GM18507 (cell line): ENCODE measurements around the gene HAPLN1.
A peak's percentile ranks its signal among the peaks of the same experiment; 100 is the strongest.
"Not testable (repeated sequence)": the region's sequence is repeated elsewhere in the genome, so short reads cannot be mapped to it uniquely, and the experiment has no call there.

Source experiments
- DNase-seq: peaks from one replicate; pipeline ENCODE4 v3.0.0; 2011; ENCODE audit warnings: low read depth; ENCODE audit not compliant: insufficient read length; ENCODE audit errors: extremely low spot score
- FAIRE-seq: peaks from 2 replicates; lab custom pipeline; 2011; peaks lifted over from hg19 to GRCh38; lab: Jason Lieb, UNC

Gene HAPLN1

DNA sequence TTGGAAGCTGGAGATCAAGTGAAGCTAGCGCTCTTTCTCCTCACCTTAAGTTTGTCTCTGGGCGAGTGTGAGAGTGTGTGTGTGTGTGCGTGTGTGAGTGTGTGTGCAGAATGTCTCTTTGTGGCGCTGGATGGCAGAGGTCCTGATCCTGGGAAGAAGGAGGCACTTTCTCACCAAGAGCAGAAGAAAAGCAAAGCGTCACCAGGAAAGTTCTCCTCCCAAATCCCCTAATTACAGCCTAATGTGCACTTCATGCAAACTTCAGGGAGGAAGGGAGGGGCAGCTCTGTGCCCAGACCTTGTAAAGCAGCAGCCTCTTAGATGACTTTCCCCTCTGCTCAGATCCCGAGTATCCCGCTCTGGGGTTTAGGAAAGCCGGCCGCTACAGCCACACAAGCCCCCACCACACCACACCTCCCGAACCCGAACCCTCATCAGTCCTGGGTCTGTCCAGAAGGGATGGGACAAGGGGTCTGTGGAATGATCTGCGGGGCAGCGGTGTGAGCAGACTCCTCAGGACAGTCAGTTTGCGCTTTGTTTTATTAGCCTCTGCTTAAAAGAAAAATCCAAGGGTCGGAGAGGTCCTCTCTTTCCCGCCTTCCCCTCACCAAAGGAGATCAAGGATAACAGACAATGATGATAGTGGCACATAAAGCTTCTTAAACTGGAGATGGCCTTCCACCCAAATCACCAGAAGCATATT, at the start of gene HAPLN1:
Gene HAPLN1 (minus strand): TSS at position 20 of the 702 bp plus-strand sequence. CDS start 47,332 bp downstream, outside the sequence.
- no peak for DNase-seq
- FAIRE-seq = no peak

DNA sequence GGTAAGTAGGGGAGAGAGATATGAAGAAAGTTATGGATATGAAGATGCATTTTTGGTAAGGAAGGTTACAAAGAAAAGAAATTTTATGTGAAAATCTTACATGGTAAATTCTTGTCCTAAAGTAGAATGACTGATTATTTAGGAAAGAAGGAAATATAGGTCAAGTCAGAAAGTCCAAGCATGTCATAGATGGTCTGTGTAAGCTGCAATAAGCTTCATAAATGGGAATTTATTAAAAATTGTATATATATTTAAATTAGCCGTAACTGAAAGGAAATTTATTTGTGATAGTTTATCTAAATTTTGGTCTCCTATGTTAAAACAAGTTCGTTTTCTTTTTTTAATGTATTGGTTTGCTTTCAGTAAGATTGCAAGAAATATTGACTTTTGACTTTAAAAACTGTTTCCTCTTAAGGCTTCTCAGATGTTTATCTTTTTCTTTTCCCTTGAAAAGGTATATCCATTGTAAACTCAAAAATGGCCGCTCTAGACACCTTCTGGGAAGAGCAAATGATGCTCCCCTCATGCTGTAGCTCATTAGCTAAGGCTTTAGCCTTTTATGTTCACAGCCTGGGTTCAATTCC, 46.8 kb upstream of the HAPLN1 start:
- FAIRE-seq (no peak), DNase-seq (no peak)

DNA sequence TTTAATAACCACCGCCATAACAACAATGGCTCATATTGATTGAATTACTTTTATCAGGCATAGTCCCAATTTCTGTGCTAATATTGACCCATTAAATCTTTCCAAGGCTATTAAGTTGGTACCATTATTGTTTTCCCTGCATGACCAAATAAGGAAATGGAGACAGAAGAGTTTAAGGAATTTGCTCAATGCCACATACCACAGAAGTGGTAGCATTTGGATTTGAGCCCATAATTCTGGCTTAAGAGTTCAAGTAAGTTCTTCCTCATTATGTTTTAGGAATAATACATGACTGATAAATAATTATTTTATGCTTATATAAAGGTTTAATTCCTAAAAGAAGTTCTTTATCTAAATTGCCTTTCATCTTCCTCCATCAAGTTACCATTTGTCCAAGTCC, 43.4 kb upstream of the HAPLN1 start:
- no peak for FAIRE-seq
- DNase-seq = no peak

DNA sequence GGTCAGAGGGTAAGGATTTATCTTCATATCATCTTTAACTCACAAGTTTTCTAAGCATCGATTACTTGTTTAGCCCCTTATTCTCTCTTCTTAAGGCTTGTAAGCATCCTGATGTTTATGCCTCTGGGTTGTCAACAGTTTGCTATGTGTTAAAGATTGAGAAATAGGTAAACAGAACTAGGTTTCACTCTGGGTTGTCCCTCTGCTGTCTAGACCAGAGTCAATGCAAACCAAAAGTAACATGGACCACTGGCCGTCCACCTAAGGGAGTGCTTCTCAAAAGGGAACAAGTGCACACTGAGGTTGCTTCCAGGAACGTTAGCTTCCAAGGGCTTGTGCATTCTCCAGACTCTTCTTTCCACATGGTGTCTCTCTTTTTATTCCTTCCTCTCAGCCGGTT, 39.9 kb upstream of the HAPLN1 start:
- DNase-seq = no peak
- FAIRE-seq = no peak

DNA sequence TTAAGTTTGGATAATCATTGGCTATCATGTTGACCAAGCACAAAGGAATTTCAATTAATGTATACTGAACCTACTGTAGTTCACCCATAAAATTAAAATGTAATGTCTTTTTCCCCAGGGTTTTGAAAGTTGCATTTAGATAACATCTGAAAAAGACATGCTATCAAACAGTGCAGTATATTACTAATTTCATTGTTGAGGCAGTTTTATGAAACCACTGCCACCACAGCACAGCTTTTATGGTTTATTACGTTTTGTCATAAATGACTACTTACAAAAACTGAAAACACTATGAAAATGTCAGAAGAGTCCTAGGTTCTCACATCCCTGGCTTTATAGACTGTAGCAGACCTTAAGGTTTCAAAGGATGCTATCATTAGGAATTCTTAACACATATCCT, 32.0 kb upstream of the HAPLN1 start:
- no peak for FAIRE-seq
- no peak for DNase-seq

DNA sequence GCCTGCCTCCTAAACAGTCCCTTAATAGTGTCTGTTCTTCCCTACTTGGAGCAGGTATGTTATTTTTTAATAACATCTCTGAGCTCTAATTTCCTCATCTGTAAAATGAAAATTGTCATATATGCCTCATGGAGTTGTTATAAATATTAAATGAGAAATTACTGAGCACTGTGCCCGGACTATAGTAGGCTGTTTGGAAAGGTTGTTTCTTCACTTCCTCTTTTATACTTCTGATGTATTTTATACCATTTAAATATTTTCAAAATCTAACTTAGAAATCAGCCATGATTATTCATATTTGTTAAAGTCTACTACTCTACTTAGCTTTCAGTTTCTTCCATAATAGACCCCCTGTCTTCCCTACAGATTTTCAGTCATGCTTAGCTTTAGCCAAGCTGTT, 30.5 kb upstream of the HAPLN1 start:
- no peak for DNase-seq
- FAIRE-seq = no peak

DNA sequence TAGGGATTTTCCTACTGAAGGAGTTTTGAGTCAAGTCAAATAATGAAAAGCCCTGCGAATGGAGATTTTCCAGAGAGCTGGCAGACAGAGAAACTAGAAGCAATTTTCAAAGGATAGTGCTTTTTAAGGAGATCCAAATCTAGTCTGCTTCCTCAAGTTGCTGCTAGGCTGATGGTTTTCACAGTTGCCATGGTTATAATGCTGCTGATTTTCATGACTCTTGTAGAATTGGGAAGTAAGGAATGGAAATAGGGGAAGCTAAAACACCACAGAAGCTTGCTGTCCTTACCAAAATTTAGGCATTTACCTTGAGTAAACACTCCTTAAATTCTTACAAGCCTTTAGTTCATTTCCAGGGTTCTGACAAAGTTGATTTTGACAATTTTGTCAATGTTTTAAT, 30.1 kb upstream of the HAPLN1 start:
- no peak for DNase-seq
- no peak for FAIRE-seq

DNA sequence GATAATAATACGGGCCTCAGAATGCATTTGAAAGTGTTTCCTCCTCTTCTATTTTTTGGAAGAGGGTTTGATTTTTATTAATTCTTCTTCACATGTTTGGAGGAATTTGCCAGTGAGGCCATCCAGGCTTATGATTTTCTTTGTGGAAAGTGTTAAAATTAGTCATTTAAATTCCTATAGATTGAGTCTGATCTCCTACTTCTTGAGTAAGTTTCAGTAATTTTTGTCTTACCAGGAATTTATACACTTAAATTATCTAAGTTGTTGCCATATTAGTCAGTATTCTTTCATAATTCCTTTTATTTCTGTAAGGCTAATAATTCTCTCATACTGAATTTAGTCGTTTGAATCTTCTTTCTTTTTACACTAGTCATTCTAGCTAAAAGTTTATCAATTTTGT, 25.2 kb upstream of the HAPLN1 start:
- no peak for DNase-seq
- FAIRE-seq = no peak

DNA sequence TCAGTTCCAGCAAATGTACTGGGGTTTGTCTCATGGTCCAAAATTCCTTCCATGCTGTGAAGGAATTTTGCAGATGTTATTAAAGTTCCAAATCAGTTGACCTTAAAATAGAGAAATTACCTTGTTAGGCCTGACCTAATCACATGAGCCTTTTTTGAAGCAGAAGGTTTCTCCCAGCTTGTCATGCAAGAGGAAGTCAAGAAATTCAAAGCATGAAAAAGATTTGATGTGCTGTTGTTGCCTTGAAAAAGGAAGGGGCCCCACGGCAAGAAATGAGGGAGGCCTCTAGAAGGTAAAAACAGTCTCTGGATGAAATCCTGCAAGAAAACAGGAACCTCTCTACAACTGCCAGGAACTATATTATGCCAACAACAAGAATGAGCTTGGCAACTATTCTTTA, 24.2 kb upstream of the HAPLN1 start:
- FAIRE-seq = no peak
- DNase-seq = no peak

DNA sequence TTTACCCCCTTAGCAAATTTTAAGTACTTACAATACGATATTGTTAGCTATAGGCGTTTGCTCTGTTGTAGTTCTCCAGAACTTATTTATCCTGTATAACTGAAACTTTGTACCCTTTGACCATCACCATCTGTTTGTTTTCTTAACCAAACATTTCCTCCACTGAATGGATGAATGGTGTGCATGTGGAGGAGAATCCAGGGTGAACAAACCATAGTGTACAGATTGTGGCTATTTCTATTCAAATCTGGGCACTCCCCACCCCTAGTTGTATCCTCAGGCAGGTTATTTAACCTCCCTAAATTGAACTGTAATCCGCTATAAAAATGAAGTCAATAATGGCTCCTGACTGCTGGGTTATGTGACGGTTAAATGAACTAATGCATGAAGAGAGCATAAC, 21.4 kb upstream of the HAPLN1 start:
- DNase-seq (no peak), FAIRE-seq (no peak)

DNA sequence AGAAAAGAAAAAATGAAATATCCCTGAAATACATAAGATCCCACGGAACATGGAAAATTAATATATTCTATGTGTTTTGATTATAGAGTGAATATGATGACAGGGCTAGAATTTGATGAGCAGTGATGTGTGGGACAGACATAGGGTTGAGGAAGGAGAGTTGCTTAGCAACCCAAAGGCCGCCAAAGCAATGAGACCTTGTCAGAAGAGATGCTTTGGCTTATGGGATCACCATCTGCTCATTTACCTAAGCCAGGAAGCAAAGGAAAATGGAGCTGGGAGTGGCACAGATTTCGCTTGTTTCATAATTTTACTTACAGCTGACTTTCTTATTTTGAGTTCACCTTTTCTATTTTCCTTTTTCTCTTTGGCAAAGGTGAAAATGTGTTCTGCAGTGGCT, 20.9 kb upstream of the HAPLN1 start:
- DNase-seq (no peak), FAIRE-seq (no peak)

DNA sequence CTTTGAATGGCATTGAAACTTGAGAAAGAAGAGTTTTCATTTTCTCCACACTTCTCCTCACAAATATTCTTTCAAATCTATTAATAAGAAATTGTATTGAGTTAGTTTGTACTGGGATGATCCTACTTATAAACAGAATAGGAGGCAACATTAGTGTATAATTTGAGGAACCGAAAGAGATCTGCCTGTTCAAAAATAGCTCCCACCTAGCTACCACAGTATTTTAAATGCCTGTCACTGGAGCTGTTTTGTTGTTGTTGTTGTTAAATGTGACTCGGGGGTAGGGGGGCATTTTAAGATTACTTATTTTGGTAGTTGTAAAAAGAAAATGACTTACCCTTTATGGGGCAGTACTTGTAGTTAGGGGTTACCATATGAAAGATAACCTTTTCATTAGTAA, 20.1 kb upstream of the HAPLN1 start:
- DNase-seq (no peak), FAIRE-seq (peak; percentile 64)

DNA sequence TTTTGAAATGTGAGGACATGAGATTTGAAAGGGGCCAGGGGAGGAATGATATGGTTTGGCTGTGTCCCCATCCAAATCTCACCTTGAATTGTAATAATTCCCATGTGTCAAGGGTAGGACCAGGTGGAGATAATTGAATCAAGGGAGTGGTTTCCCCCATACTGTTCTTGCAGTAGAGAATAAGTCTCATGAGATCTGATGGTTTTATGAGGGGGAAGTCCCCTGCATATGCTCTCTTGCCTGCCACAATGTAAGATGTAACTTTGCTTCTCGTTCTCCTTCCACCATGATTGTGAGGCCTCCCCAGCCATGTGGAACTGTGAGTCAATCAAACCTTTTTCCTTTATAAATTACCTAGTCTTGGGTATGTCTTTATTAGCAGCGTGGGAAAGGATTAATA, 15.5 kb upstream of the HAPLN1 start:
- not testable (repeated sequence) for FAIRE-seq, DNase-seq

DNA sequence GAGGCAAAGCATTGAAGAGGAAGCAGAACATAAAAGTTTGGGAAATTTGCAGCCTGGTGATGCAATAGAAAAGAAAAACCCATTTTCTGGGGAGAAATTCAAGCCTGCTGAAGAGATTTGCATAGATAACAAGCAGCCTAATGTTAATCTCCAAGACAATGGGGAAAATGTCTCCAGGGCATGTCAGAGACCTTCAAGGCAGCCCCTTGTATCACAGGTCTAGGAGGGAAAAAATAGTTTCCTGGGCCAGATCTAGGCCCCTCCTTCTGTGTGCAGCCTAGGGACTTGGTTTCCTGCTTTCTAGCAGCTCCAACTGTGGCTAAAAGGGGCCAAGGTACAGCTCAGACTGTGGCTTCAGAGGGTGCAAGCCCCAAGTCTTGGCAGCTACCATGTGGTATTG, 14.4 kb upstream of the HAPLN1 start:
- not testable (repeated sequence) for DNase-seq, FAIRE-seq

DNA sequence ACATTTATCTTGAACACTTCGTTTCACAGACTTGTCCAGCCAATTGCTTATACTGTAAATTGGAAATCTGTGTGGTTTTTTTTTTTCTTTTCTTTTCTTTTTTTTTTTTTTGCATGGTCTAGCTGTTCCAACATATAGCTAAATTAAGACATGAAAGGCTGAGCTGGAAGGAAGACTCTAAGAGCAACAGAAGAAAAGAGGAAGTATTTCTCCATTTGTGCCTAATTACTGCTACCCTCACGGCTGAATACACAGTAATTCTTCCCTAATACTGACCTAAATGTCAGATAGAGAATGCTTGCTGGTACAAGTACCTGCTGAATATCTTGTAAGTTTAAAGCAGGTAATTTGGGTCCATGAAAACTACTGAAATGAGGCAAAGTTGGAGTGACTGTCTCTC, 11.0 kb upstream of the HAPLN1 start:
- FAIRE-seq = no peak
- no peak for DNase-seq

DNA sequence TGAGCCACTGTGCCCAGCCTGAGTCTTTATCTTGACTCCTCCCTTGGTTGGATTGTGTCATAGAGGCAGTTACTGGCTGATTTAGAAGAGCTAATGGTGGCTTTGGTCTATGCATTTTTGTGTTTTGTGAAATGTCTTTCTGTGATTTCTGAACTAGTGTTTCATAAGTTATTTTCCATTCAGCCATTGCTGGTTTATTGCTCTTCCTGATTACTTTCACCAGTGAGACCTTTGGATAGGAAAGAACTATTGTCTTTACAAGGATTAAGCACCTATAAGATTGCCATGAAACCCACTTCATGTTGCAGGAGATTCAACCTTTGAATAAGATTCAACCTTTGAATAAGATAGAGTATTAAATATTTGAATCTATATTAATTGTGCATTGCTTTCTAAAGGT, 8.7 kb upstream of the HAPLN1 start:
- DNase-seq (no peak), FAIRE-seq (no peak)

DNA sequence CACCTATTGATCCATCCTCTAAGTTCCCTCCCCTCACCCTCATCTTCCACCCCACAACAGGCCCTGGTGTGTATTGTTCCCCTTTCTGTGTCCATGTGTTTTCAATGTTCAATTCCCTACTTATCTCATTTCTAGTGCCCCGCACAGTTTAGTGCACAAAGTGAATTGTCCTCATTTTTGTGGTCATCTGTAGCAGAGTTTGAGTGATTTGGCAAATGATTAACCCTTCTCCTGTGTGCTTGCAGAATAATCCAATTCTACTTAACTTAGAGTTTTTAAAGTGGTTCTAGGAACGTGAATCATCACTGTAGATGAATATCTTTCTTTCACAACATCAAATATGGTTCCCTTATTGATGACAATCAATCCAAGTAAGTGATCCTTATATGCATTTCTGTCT, 6.3 kb upstream of the HAPLN1 start:
- DNase-seq (no peak), FAIRE-seq (no peak)

DNA sequence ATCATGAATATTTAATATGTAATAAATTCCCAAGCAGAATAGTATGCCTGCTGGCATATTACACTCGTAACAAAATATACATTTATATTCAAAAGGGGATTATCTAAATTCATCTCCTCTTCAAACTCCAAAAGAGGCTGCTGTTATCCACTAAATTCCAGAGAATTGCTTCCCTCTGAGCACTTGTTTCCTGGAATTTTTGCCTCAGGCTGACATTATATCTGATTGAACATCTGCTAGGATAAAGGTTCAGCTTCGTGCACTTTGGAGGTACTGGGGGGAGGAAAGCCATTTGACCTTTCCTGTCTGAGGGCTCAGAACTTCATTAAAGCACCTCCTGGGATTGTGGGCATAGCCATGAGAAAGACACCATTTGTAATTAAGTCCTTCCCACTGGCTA, 4.3 kb upstream of the HAPLN1 start:
- DNase-seq = no peak

DNA sequence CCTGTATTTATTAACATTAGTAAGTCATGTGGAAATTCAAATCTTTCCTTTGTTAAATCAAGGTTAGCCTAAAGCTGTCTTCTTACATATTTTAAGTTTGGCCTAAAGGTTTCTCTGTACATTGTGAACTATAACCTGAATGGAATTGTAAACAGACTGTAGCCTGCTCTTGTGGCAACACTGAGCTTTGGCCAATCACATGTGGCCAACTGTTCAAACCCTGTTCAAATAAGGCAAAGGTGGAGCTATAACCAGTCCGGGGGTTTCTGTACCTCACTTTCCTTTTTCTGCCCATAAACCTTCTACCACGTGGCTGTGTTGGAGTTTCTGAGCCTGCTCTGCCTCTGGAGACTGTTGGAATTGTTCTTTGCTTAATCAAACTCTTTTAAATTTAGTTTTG, 3.3 kb upstream of the HAPLN1 start:
- FAIRE-seq (no peak), DNase-seq (no peak)

More for the DNA sequence above, 4.3 kb upstream of the HAPLN1 start:
- FAIRE-seq = no peak

DNA sequence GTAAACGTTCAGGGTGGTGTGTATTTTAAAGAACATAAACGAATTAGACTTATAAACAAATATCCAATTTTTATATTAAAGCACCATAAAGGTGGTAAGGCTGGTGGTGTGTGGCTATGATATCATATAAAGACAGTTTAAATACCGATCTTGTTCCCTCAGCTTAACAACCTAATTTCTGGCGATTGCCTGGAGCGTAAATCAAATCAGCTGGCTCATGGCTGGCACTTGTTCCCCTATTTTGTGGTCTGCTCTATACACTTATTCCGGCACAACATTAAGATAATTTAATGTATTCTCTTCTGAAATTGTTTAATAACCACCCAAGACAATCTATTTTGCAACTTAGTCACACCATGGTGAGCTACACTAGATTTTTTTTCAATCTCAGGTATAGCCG, 2.4 kb upstream of the HAPLN1 start:
- DNase-seq (no peak), FAIRE-seq (no peak)
